ENCODE measurements around the gene GAPT.

The GAPT gene

DNA sequence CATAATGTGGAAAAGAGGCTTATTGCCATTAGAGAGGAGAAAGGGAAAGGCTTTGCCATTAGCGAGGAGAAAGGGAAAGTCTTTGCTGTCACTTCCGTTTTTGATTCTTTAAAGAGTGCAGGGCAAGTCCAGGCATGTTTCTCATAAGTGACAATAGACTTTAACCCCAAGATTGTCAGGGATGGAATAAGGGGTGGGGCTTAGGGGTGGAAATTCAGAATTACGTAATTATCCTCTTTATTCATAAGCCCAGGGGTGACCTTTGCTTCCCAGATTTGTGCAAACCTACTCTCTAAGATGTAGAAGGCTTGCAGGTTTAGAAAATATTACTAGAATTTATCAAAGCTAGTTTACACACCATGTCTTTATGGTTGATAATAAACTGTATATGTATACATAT is 29.1 kb upstream of the GAPT start:
- DNase-seq = no peak

DNA sequence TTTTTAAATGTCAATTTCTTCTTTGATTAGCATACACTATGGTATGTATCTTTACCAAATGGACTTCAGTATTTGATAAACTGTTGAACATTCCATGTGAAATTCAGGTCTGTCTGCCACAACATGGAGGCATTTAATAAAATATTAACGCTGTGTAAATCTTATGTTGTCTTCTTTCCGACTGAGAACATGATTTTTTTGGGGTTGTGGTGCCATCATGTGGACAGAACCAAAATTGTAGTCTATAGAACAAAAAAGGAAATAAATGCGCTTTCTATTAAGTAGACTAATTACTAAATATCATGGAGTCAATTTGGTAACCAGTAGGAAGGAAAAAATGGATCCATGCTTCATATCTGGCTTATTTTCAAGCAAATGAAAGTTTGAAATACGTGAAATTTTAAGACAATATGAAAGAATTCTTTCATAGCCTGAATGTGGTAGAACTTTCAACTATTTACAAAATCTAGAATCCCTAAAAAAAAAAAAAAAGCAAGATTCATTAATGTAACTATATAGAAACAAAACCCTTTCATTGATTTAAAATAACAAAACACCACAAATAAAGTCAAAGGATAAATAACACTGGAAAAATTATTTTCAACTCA is 28.5 kb upstream of the GAPT start:
- DNase-seq = peak; percentile 80

DNA sequence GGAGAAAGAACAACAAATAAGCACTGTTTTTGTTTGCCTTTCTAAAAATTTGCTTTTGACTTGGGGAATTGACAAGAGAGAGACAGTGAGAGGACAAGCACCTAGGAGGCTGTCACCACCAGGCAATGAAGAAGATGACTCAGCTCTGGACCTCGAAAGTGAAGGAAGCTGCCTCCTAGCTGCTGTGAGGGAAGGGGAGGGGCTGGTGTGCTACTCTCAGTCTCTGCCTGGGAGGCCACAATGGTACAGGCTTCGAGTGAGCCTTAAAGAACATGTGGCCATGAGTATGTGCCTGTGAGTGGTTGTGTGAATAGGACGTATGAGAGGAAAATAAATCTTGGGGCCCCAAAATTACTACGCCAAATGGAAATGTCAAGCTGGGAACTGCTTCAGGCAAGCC is 24.3 kb upstream of the GAPT start:
- peak; percentile 44 for DNase-seq

DNA sequence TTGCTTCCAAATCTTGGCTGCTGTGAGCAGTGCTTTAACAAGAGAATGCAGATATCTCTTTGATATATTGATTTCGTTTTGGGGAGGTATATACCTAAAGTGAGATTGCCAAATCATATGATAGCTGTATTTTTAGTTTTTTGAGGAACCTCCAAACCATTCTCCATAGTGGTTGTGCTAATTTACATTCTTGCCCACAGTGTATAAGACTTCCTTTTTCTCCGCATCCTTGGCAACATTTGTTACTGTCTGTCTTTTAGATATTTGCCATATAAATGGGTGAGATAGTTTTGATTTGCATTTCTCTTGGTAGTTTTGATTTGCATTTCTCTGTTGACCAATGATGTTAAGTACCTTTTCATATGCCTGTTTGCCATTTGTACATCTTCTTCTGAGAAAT is 21.3 kb upstream of the GAPT start:
- DNase-seq = peak; percentile 8

DNA sequence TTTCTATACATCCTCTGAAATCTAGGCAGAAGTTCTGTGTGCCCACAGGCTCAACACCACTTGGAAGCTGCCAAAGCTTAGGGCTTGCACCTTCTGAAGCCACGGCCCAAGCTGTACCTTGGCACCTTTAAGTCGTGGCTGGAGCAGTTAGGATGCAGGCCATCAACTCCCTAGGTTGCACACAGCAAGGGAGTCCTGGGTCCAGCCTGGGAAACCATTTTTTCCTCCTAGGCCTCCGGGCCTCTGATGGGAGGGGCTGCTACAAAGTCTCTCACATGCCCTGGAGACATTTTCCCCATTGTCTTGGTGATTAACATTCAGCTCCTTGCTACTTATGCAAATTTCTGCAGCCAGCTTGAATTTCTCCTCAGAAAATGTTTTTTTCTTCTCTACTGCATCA is 15.8 kb upstream of the GAPT start:
- no peak for DNase-seq

DNA sequence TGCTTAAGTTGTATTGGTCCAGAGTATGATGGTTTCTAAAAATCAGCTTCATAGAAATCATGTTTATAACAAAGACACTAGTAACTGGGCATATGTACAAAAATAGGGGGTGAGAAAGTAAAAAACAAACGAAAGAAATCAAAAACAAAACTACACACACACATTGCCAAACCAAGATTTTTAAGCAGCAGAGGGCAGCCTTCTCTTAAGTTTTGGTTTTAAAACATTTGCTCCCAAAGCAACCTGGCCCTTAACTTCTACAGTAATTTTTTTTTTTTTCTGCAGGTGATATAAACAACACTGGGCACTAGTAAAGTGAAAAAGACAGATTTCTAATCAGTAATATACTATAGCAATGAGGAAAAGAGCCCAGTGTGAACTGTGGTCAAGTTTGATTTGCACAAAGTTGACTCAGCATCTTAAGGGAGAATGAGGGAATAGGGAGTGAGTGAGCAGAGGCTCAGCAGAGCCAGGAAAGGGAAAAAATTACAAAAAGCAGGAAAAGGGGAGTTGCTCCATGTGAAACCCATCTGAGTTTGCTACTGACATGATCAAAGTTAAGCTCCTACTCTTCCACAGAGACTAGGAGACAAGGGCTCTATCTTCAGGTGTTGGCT is 13.4 kb upstream of the GAPT start:
- peak; percentile 43 for DNase-seq

DNA sequence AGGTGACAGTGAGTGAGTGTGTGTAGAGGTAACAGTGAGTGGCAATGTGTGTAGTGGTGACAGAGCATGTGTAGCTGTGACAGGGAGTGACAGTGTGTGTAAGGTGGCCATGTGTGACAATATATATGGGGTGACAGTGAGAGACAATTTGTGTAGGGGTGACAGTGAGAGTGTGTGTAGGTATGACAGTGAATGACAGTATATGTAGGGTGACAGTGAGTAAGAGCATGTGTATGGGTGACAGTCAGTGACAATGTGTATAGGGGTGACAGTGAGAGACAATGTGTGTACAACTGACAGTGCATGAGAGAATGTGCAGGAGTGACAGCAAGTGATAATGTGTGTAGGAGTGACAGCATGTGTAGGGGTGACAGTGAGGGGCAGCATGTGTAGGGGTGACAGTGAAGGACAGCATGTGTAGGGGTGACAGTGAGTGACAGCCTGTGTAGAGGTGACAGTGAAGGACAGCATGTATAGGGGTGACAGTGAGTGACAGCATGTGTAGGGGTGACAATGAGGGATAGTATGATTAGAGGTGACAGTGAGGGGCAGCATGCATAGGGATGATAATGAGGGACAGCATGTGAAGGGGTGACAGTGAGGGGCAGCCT is 10.1 kb upstream of the GAPT start:
- DNase-seq = no peak

DNA sequence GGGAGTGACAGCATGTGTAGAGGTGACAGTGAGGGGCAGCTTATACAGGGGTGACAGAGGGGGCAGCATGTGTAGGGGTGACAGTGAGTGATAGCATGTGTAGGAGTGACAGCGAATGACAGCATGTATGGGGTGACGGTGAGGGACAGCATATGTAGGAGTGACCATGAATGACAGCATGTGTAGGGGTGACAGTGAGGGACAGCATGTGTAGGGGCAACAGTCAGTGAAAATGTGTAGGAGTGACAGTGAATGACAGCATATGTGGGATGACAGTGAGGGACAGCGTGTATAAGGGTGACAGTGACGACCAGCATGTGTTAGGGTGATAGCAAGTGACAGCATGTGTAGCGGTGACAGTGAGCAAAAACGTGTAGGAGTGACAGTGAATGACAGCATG is 9.4 kb upstream of the GAPT start:
- DNase-seq = no peak

DNA sequence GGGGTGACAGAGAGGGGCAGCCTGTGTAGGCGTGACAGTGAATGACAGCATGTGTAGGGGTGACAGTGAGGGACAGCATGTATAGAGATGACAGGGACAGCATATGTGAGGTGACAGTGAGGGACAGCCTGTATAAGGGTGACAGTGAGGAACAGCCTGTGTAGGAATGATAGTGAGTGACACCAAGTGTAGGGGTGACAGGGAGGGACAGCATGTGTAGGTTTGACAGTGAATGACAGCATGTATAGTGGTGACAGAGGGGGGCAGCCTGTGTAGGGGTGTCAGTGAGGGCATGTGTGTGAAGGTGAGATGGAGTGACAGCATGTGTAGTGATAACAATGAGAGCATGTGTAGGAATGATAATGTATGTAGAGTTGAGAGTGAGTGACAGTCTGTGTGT is 8.7 kb upstream of the GAPT start:
- no peak for DNase-seq

DNA sequence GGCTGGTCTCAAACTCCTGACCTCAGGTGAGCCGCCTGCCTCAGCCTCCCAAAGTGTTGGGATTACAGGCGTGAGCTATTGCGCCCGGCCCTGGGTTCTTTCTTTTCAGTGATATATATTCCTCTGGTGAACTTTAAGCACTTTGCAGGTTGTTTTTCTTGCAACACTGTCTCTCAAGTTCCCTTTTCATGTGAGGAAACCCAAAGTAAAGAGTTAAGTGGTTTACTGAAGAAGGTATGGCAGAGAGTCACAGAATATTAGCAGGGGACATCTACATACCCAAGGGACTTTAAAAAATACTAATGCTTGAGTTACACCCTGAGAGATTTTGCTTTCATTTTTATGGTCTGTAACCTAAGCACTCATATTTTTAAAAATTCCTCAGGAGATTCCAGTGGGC is 6.7 kb upstream of the GAPT start:
- peak; percentile 44 for DNase-seq

DNA sequence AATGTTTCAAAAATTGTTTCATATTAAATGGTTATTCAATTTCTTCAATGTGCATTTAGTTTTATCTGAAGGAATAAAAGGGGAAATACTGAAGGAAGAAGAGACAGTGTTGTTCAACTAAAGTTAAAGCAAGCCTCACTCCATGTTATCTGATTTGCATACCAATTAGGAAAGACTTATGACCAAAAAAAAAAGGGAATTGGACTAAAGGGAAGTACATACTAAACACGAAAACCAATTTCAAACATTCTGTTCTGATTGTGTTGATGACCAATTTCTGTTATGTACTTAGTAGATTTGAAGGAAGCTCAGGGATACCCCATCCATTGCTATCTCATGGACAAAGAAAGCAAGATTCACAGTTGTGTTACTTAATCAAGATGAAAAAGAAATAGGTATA is 4.9 kb upstream of the GAPT start:
- DNase-seq = no peak

DNA sequence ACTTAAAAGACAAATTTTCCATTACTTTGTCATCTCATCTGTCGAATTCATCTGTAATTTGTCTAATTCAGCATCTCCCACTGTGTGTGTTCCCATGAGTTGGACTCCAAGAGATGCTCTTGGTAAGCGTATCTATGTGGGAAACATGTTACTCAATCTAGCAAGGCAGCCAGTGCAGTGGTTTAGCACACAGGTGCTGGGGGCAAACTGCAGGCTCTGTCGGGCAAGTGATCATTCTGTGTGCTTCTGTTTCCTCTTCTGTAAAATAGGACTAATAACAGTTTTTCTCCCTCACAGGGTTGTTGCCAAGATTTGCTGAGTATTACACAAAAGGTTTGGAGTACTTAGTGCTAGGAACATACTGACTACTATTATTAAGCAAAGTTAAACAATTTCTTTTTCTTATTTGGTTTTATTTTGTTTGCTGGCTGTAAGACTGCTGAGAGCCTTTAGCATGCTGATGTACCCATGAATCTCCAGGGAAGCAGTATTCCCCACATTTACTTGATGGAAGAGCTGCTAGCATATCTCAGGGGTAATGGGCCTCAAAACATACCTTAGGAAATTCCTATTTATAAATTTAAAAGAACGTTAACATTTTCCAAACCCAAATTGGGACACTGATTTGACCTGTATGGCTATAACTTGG is 709 bp upstream of the GAPT start:
- DNase-seq = peak; percentile 48

DNA sequence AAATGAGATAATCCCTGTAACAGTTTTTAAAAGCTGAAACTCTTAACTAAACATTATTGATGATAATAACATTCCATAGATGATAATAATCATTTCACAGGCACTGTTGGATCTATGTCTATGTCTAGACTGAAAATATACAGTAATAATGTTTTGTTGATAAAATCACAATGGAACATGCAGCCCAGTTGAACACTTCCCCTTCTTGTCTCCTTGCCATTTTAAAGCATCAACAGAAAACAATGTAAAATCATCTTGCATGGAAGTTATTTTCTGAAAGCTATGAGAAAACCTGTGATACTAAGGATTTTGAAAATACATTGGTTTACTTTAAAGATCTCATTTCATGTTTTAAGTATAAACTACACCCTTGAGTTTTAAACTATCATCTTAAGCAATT is 1.9 kb downstream of the GAPT start:
- peak; percentile 34 for DNase-seq

DNA sequence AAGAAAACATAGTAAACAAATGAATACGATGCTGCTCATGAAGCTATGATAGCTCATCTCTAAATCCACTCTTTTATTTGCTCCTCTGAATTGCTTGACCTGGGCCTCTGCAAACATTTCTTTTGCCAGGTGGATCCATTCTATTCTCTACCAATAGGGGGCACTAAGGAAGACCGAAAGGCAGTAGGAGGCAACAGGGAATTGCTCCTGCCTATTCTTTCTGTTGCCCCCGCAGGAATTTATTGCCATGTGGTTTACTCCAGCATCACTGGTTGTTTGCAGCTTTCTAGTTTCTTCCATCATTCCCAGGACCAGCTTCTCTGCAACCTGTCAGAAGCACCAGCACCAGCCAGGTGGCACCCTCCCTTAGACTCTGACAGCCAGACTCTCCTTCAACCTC is 5.3 kb downstream of the GAPT start:
- DNase-seq = no peak

DNA sequence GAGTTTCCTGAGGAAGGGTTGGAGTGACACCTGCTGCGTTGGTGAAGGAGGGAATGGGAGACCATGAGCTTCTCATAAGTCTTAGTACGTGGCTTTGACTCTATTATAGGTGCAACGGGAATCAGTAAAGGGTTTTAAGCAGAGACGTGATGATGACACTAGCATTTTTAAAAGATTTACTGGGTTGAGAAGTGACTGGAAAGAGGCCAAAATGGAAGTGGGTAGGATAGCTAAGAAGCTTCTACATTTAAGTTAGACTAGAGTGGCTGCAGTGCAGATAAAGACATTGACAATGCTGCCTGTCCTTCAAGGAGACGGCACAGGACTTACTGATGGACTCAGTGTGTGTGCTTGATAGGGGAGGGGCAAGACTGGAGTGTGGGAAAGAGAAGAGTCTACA is 6.2 kb downstream of the GAPT start:
- no peak for DNase-seq

DNA sequence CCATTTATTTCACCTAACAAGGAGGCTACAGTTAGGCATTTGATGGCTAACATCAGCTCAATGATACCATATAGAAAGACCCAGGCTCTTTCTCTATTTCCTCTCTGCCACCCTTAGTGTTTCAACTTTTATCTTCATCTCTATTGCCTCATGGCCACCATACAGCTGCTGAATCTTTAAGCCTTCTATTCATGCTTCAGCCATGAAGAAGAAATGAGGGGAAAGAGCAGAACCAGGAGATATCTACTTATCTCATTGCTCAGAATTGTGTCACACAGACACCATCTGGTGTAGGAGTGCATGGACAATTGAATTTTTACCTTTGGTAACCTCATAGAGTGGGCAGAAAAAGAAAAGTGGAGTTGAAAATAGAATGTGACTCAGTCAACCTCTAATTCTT is 6.7 kb downstream of the GAPT start:
- DNase-seq = peak; percentile 53

DNA sequence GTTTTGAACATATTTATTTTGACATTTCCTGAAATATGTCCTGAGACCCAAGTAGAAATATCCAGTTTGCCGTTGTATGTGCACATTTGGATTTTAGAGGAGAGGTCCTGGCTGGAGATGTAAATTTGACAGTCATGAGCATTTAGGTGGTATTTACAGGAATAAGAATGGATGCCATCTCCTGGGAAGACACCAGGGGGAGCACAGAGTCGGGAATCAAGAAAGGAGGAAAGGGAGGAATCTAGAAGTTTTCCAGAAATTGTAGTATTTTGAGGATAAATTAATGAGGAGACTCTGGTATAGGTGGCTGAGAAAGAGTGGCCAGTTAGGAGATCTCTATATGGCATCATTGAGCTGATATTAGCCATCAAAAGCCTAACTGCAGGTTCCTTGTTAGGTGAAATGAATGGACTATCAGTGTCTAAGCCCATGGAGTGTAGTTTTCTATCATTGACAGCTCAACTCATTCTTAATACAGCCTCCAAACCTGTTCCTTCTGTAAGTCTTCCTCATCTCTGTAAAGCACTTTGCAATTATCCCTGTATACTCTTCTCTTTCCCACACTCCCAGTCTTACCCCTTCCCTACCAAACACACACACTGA is 7.2 kb downstream of the GAPT start:
- no peak for DNase-seq

DNA sequence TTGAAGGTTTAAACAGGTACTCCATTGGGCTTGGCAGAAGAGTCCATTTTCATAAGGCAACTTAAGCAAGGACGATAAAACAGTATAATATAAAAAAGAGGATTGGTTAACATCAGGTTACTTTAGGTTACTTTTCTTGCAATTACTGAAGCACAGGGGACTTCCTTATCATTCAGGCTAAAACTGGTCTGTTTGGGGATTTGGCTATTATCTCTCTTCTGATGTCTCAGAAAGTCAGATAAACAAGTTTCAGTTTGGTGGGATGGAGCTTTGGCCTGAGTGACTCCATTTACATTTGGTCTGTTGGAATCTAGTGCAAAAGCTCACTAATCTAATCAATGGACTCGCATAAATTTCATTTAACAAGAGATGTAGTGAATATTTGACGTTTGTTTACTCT is 8.0 kb downstream of the GAPT start:
- no peak for DNase-seq

DNA sequence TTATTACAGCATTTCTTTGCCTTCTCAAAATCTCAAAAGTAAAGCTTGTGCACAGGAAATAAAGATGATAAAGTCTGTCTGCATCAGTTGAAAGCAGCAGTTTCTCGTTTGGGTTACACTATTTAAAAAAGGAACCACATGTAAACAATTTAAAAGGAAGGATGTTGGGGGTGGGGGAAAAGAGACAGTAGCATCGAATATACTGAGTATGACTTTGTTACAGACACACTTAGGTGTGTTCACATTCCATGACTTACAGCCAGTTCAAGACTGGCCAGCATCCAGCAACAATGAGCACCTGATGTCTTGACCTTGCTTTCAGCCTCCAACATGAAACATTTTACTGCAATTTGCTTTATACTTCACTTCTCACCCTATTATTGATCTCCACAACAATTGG is 8.7 kb downstream of the GAPT start:
- peak; percentile 62 for DNase-seq

DNA sequence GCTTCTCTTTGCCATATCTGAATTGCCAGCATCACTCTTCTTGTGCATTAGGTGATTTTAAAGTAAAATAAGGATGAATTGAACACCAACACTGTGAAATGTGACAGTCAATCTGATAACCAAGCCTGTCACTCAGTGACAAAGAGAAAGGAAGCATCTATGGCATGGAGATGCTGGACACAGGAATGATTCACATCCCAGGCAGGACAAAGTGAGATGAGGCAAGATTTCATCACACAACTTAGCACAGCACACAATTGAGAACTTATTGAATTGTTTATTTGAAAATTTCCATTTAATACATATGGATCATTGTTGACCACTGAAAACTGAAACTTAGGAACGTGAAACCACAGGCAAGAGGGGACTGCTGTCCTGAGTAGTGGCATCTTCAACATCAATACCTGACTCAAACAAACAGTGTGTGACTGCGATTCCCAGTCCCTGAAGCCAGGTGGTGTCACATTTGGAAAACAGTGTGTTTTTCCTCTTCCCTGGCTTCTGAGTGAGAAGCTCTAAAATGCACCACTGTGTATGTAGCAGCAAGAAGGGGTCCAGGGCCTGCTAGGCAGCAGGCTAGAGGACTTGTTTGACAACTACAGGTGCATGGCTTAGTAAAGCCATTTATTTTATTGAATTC is 10.7 kb downstream of the GAPT start:
- DNase-seq = no peak

DNA sequence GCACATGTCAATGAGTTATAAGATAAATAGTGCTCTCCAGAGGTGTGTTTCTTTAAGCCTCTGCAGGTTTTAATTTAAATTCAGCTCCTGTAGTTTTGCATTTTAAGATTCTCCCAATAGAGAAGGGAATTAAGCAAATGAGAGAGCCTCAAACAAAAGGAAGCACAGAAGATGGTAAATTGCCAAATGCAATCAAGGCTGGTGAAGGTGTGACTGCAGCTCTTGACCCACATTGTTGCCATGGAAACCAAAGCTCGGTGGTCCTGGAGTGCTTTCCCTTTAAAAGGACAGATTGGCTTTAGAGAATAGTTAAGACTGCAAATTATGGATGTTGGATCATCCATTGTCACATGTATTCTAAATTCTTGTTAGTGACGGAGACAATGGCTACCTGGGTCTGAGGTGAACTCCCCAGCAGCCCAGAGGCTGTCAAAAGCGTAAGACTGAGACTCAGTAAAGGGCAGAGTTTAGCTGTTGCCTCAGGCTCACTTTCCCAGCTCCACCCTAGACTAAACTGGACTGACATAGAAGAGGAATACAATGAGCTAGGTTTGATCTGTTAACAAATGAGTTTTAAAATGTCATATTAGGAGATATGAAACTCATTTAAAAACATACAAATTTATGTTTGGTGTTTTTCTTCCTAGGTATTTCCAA is 12.3 kb downstream of the GAPT start:
- DNase-seq = no peak

DNA sequence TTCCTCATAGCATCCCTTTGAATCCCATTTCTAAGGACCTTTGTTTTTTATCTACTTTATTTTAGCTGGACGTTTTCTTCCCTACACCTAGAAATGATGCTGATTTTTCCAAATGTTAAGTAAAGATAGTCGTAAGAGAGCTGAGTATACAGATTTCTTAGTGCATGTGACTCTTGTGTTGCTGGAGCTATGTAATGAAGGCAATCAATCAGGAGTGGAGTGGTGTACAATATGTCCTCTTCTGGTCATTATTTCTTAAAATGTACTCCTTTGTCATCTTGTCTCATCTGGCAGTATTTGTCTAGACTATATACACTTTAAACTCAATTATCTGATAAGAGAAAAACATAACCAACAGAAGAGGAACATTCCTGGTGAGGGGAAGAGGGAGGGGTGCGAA is 13.5 kb downstream of the GAPT start:
- DNase-seq = no peak

DNA sequence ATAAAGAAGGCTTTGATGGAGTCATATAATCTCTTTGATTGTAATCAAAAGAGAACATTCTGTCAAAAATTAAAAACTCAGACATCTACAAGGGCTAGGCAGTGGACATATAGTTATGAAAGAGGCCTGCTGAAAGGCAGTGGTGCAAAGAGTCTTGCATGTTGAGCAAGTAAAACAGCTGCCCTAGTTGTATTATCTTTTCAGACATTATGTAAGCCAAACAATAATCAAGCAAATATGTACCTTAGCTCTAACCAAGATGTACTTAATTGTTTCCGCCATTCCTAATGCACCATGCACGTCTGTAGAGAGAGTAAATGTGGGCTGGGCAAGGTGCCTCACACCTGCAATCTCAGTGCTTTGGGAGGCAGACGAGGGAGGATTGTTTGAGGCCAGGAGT is 14.3 kb downstream of the GAPT start:
- DNase-seq = peak; percentile 36
